GM12878 (cell line): ENCODE measurements around the gene HLA-F. TPM values are rescaled to one million over a fixed set of nuclear protein-coding genes. Genes with fewer than 3 reads are reported as not detected.

ENCODE experiments used
- ATAC-seq: fragments of 200-7000 bp; cut with Tn5 transposase; 3 replicates; pipeline ENCODE4 v1.9.1; 2020; ENCODE audit warnings: mild to moderate bottlenecking, moderate library complexity
- BruUV-seq: library from RNA; stranded (reverse); fragments of 400-500 nt; replicated peaks from 2 replicates; lab custom pipeline; 2021; lab: Mats Ljungman, UMichigan
- CTCF ChIA-PET: fragments of 300-600 bp; sonication (Branson Sonifier 250); formaldehyde crosslinking; extraction: SDS; loops from one replicate; lab custom pipeline; 2021; ENCODE audit warnings: inconsistent platforms; lab: Yijun Ruan, JAX
- POLR2A ChIA-PET: fragments of 350-600 bp; formaldehyde crosslinking; extraction: SDS; loops from one replicate; lab custom pipeline; 2021; ENCODE audit warnings: inconsistent platforms; lab: Charles Lee
- RAD21 ChIA-PET: fragments of 300-600 bp; sonication (Branson Sonifier 250); formaldehyde crosslinking; loops from one replicate; lab custom pipeline; 2023; ENCODE audit warnings: antibody characterized with exemption; ENCODE audit not compliant: unreplicated experiment; lab: Charles Lee
- SMC1A ChIA-PET: fragments of 300-600 bp; sonication (Branson Sonifier 250); formaldehyde crosslinking; loops from one replicate; lab custom pipeline; 2023; ENCODE audit not compliant: unreplicated experiment, uncharacterized antibody; lab: Charles Lee
- DNase-seq: peaks from one replicate; pipeline ENCODE4 v3.0.0-alpha.2; 2011; ENCODE audit warnings: low read depth, low spot score
- FAIRE-seq: peaks from 3 replicates; lab custom pipeline; 2011; peaks lifted over from hg19 to GRCh38; lab: Jason Lieb, UNC
- H2AFZ ChIP-seq: 2 replicates; pipeline ENCODE4 v1.6.0; 2011; ENCODE audit warnings: low read depth, low read length, control low read depth; ENCODE audit not compliant: control insufficient read depth
- H3K27ac ChIP-seq: 2 replicates; pipeline ENCODE4 v1.5.1; 2011; ENCODE audit warnings: control low read depth; ENCODE audit not compliant: control insufficient read depth, insufficient read depth
- H3K27me3 ChIP-seq, 2 experiments: replicated peaks in 1 of 2; 2 replicates each; pipeline versions ENCODE4 v1.6.0 to v1.6.1; 2011; ENCODE audit warnings: low read length in 1 of 2; ENCODE audit not compliant: control insufficient read depth in 2 of 2, insufficient read depth in 2 of 2
- H3K36me3 ChIP-seq, 2 experiments: 2 replicates each; pipeline ENCODE4 v1.5.1; 2011; ENCODE audit warnings: low read length in 1 of 2; ENCODE audit not compliant: control insufficient read depth in 2 of 2, insufficient read depth in 2 of 2
- H3K4me1 ChIP-seq: 2 replicates; pipeline ENCODE4 v1.6.1; 2011; ENCODE audit warnings: mild to moderate bottlenecking, low read length, moderate library complexity, mixed read lengths; ENCODE audit not compliant: control insufficient read depth, insufficient read depth
- H3K4me2 ChIP-seq: 2 replicates; pipeline ENCODE4 v1.6.0; 2011; ENCODE audit warnings: control low read depth; ENCODE audit not compliant: control insufficient read depth, insufficient read depth
- H3K4me3 ChIP-seq: fragments of 200-600 bp; sonication (generic); 2 replicates; pipeline ENCODE4 v1.5.1; 2016
- H3K79me2 ChIP-seq: 2 replicates; pipeline ENCODE4 v1.6.0; 2011; ENCODE audit warnings: low read length; ENCODE audit not compliant: control insufficient read depth, insufficient read depth
- H3K9ac ChIP-seq: 2 replicates; pipeline ENCODE4 v1.8.0; 2011; ENCODE audit warnings: low read length, control low read depth, mixed read lengths; ENCODE audit not compliant: control insufficient read depth, insufficient read depth
- H3K9me3 ChIP-seq: replicated peaks from 3 replicates; pipeline ENCODE4 v1.5.1; 2011; ENCODE audit warnings: mild to moderate bottlenecking, low read length; ENCODE audit not compliant: control insufficient read depth, insufficient read depth
- H4K20me1 ChIP-seq: 2 replicates; pipeline ENCODE4 v1.6.0; 2011; ENCODE audit not compliant: control insufficient read depth, insufficient read depth
- CBFB ChIP-seq: IDR thresholded peaks from 2 replicates; pipeline ENCODE4 v1.6.1; 2016; ENCODE audit warnings: antibody characterized with exemption, low read depth
- CREB1 ChIP-seq: IDR thresholded peaks from 2 replicates; pipeline ENCODE4 v1.6.1; 2012; ENCODE audit warnings: low read depth, mild to moderate bottlenecking, inconsistent platforms
- EP300 ChIP-seq, 2 experiments: fragments of 150-350 bp in 1 of 2; IDR thresholded peaks; 2 replicates each; pipeline ENCODE4 v1.6.1; 2011 to 2012; ENCODE audit warnings: low read depth in 2 of 2, low read length in 2 of 2, borderline replicate concordance in 1 of 2, improper control_type of control experiment in 1 of 2, inconsistent platforms in 1 of 2; ENCODE audit not compliant: control insufficient read depth in 1 of 2
- KDM1A ChIP-seq: fragments of 200-600 bp; sonication (generic); IDR thresholded peaks from 2 replicates; pipeline ENCODE4 v1.6.1; 2016; ENCODE audit warnings: borderline replicate concordance
- NR2C2 ChIP-seq: IDR thresholded peaks from 2 replicates; pipeline ENCODE4 v1.6.1; 2011; ENCODE audit warnings: borderline replicate concordance, low read depth; ENCODE audit not compliant: control insufficient read depth, insufficient read length
- POU2F2 ChIP-seq: IDR thresholded peaks from 3 replicates; pipeline ENCODE4 v1.6.1; 2011; ENCODE audit warnings: low read depth, mild to moderate bottlenecking, low read length, borderline replicate concordance
- TCF3 ChIP-seq: IDR thresholded peaks from 2 replicates; pipeline ENCODE4 v1.6.1; 2012; ENCODE audit warnings: low read depth, mild to moderate bottlenecking, low read length, borderline replicate concordance; ENCODE audit not compliant: insufficient read depth
- YY1 ChIP-seq: IDR thresholded peaks from 2 replicates; pipeline ENCODE4 v1.6.1; 2011; ENCODE audit warnings: low read depth, mild to moderate bottlenecking, low read length
- WGBS: methylation state at CpG from one replicate; pipeline ENCODE4 v1.1.6; 2016; ENCODE audit warnings: low lambda C conversion rate; ENCODE audit not compliant: insufficient replicate concordance, insufficient coverage; ENCODE audit errors: missing lambda C conversion rate; 5-methylcytosine and 5-hydroxymethylcytosine counted together
- in situ Hi-C: fragments of 300-500 bp; cut with MboI; formaldehyde crosslinking; loops from 9 replicates; pipeline ENCODE4 v1.14.3; 2018; ENCODE audit warnings: mixed read lengths
- intact Hi-C: fragments of 100-400 bp; cut with micrococcal nuclease; formaldehyde crosslinking; loops from one replicate; pipeline ENCODE4 v1.14.2; 2022; ENCODE audit not compliant: unreplicated experiment
- polyA plus RNA-seq, 11 experiments: library from polyadenylated mRNA; depleted of rRNA in 4 of 11; unstranded in 6 of 11; stranded (reverse) in 5 of 11; fragments of >200 nt; fragmentation: Nextera tagmentation in 4 of 11; fragmentation: Illumina TruSeq in 1 of 11; extraction: Ambion mirVana in 4 of 11; extraction: Trizol in 1 of 11; gene quantifications; 1 replicate in 1 of 11; 2 replicates in 10 of 11; pipeline versions ENCODE4 v1.2.1 to v1.2.3, GENCODE V29; 2011 to 2016; ENCODE audit warnings: inconsistent platforms in 2 of 11, missing spikeins in 2 of 11, low read depth in 1 of 11
- total RNA-seq, 4 experiments: library from RNA; depleted of rRNA in 3 of 4; stranded (reverse); fragments of >200 nt in 3 of 4; fragmentation: Illumina TruSeq in 1 of 4; extraction: Trizol in 1 of 4; gene quantifications; 2 replicates each; pipeline versions ENCODE4 v1.2.1 to v1.2.3, GENCODE V29; 2013 to 2021
- TF ChIP-seq, protein P1 (sequence below): IDR thresholded peaks from 2 replicates; pipeline ENCODE4 v1.6.1; 2012; ENCODE audit warnings: mild to moderate bottlenecking, low read depth, low read length
- TF ChIP-seq, protein P2 (sequence below): fragments of 450-650 bp; formaldehyde crosslinking; IDR thresholded peaks from 2 replicates; pipeline ENCODE4 v1.4.0; 2020; ENCODE audit warnings: mild to moderate bottlenecking, moderate library complexity
- TF ChIP-seq, protein P3 (sequence below): fragments of 450-650 bp; IDR thresholded peaks from 2 replicates; pipeline ENCODE4 v1.6.1; 2018; ENCODE audit warnings: borderline replicate concordance, mild to moderate bottlenecking; ENCODE audit not compliant: partially characterized antibody

HLA-F gene
- total and polyA plus RNA-seq, 10 of the 15 experiments (the other 5 are each of a cell fraction or from before 2014, with no cell fraction given), result 30.1 to 342 (median 145) TPM

- Histone ChIP-seq H3K36me3 (no peaks in the 10 kb centered on the region), H3K27me3 (no peaks in the 10 kb centered on the region), H4K20me1 (no peaks in the 10 kb centered on the region), H3K79me2 (no peaks in the 10 kb centered on the region), H3K4me2 (no peak overlapping the region), H3K9me3 (no peaks in the 10 kb centered on the region), H3K27ac (no peak overlapping the region), H3K4me1 (no peaks in the 10 kb centered on the region), H2AFZ (no peak overlapping the region), H3K4me3 (no peak overlapping the region), H3K9ac (no peak overlapping the region)
- 14% methylated on average over 2 of the region's 2 CpGs for WGBS
- CTCF ChIA-PET, result interaction anchor here (1.3 kb wide), 1 partner anchor 17 kb away, joined by 3 read pairs; no protein-coding TSS in a partner anchor
- ATAC-seq (no peak), FAIRE-seq (no peak), DNase-seq (no peak)
- POLR2A ChIA-PET, result no interaction called here
- in situ Hi-C loops, result no loop called here
- SMC1A ChIA-PET, result no interaction called here
- RAD21 ChIA-PET, result no interaction called here
- BruUV-seq, result no TSS peak
- TF ChIP-seq, protein P1, sequence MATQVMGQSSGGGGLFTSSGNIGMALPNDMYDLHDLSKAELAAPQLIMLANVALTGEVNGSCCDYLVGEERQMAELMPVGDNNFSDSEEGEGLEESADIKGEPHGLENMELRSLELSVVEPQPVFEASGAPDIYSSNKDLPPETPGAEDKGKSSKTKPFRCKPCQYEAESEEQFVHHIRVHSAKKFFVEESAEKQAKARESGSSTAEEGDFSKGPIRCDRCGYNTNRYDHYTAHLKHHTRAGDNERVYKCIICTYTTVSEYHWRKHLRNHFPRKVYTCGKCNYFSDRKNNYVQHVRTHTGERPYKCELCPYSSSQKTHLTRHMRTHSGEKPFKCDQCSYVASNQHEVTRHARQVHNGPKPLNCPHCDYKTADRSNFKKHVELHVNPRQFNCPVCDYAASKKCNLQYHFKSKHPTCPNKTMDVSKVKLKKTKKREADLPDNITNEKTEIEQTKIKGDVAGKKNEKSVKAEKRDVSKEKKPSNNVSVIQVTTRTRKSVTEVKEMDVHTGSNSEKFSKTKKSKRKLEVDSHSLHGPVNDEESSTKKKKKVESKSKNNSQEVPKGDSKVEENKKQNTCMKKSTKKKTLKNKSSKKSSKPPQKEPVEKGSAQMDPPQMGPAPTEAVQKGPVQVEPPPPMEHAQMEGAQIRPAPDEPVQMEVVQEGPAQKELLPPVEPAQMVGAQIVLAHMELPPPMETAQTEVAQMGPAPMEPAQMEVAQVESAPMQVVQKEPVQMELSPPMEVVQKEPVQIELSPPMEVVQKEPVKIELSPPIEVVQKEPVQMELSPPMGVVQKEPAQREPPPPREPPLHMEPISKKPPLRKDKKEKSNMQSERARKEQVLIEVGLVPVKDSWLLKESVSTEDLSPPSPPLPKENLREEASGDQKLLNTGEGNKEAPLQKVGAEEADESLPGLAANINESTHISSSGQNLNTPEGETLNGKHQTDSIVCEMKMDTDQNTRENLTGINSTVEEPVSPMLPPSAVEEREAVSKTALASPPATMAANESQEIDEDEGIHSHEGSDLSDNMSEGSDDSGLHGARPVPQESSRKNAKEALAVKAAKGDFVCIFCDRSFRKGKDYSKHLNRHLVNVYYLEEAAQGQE, result no peak
- TF ChIP-seq POU2F2, result no peak
- no peak for TF ChIP-seq CREB1
- TF ChIP-seq, protein P2, sequence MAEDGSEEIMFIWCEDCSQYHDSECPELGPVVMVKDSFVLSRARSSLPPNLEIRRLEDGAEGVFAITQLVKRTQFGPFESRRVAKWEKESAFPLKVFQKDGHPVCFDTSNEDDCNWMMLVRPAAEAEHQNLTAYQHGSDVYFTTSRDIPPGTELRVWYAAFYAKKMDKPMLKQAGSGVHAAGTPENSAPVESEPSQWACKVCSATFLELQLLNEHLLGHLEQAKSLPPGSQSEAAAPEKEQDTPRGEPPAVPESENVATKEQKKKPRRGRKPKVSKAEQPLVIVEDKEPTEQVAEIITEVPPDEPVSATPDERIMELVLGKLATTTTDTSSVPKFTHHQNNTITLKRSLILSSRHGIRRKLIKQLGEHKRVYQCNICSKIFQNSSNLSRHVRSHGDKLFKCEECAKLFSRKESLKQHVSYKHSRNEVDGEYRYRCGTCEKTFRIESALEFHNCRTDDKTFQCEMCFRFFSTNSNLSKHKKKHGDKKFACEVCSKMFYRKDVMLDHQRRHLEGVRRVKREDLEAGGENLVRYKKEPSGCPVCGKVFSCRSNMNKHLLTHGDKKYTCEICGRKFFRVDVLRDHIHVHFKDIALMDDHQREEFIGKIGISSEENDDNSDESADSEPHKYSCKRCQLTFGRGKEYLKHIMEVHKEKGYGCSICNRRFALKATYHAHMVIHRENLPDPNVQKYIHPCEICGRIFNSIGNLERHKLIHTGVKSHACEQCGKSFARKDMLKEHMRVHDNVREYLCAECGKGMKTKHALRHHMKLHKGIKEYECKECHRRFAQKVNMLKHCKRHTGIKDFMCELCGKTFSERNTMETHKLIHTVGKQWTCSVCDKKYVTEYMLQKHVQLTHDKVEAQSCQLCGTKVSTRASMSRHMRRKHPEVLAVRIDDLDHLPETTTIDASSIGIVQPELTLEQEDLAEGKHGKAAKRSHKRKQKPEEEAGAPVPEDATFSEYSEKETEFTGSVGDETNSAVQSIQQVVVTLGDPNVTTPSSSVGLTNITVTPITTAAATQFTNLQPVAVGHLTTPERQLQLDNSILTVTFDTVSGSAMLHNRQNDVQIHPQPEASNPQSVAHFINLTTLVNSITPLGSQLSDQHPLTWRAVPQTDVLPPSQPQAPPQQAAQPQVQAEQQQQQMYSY, result no peak
- TF ChIP-seq, protein P3, sequence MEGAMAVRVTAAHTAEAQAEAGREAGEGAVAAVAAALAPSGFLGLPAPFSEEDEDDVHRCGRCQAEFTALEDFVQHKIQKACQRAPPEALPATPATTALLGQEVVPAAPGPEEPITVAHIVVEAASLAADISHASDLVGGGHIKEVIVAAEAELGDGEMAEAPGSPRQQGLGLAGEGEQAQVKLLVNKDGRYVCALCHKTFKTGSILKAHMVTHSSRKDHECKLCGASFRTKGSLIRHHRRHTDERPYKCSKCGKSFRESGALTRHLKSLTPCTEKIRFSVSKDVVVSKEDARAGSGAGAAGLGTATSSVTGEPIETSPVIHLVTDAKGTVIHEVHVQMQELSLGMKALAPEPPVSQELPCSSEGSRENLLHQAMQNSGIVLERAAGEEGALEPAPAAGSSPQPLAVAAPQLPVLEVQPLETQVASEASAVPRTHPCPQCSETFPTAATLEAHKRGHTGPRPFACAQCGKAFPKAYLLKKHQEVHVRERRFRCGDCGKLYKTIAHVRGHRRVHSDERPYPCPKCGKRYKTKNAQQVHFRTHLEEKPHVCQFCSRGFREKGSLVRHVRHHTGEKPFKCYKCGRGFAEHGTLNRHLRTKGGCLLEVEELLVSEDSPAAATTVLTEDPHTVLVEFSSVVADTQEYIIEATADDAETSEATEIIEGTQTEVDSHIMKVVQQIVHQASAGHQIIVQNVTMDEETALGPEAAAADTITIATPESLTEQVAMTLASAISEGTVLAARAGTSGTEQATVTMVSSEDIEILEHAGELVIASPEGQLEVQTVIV, result no peak
- TF ChIP-seq CBFB, result no peak
- TF ChIP-seq NR2C2, result no peak
- no peak for TF ChIP-seq EP300 (IDR thresholded peaks at IDR 0.05; ENCODE audit: borderline replicate concordance in 1 of 2, control insufficient read depth in 1 of 2, low read depth in 2 of 2, low read length in 2 of 2)
- no peak for TF ChIP-seq YY1
- TF ChIP-seq TCF3, result no peak
- TF ChIP-seq KDM1A, result no peak
- intact Hi-C loops, result no loop called here
Observed at GRCh38 chr6:29770306-29770705, 47.1 kb downstream of the HLA-F start.
